Inflammatory macrophage (primary cell): Measurements from ENCODE around the gene FCER1G.
"Not testable (repeated sequence)": the region's sequence is repeated elsewhere in the genome, so short reads cannot be mapped to it uniquely, and the experiment has no call there.

ENCODE experiments used
- DNase-seq, 2 donors: peaks; one replicate each; pipeline ENCODE4 v3.0.0-alpha.2; 2020 to 2022

Gene FCER1G

GRCh38 chr1:161233102-161233501, 18.0 kb downstream of the FCER1G start:
- no peak for DNase-seq

DNA sequence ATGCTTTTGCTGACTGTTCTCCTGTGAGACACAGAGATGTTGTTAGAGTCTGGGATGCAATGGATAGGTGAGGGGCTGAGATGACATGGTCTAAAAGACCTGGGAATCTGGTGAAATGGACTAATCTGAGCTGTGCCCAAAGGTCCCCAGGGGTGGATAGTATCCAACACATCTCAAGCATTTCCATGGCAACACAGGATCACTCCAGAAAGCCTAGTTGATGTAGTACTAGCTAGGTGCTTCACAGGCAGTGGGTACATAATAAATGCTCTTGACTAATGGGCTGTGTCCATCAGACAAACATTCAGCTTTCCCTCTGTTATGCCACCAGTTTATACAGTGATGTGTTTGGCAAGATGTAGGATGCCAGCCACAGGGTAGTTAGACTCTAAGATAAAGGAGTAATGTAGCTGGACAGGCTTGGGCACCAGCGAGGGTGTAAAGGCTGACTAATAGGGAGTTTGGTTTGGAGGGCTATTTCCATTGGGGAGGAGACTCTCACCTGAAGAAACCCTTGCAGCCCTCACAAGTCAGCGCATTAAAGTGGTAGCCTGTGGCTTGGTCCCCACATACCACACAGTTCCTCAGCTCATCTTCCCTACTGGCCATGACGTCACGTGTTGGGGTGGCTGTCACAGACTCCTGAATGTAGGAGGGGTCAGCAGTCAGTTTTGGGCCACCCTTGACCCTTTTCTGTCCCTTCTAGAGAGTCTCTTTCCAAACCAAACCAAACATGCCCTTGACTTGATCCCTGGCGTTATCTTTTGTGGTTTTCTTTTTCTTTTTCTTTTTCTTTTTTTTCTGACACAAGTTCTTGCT, 21.1 kb downstream of the FCER1G start:
- no peak for DNase-seq

DNA sequence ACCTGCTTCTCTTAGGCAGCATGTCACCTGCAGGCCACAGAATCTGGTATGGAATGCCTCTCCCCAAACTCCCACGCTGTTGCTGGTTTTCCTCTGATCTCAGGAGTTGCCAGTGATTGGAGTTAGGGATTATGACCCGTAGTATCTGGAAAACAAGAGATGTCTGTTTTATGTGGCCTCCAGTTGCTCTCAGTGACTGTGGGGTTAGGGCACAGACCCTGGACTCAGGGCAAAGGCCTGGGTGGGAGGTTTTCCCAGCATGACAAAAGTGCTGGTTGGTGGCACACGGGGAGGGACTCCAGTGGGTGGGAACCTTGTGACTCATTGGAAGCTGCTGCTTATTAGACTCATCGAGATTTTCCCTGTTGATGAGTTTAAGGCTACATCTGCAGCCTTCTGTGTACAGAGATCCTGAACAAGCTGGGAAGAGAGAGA, 23.0 kb downstream of the FCER1G start, which contains the start of gene NR1I3:
Gene NR1I3, minus strand, starts transcription at position 165 of the 435 bp plus-strand sequence. CDS start 1,638 bp downstream, outside the sequence.
- DNase-seq: no peak

DNA sequence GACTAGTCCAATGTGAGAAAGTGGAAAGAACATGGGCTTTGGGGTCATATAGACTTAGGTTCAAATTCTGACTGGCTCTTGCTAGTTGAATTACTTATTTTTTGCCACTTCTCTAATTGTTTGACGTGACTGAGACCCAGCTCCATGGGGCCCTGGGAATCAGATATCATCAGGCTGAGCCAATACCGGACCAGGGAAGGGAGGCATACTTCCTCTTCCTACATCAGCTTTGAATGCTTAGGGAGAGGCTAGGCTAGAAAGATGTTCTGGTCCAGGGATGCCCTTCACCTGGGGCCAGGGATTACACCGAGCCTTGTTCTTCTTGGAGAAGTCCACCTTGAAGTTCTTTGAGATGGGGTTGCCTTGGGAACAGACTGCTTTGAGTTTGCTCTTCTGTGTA, 26.6 kb downstream of the FCER1G start:
- DNase-seq: peak; percentile 27 to 30

GRCh38 chr1:161242313-161242712, 27.2 kb downstream of the FCER1G start:
- DNase-seq: no peak

GRCh38 chr1:161244888-161245287, 29.8 kb downstream of the FCER1G start:
- DNase-seq: no peak

DNA sequence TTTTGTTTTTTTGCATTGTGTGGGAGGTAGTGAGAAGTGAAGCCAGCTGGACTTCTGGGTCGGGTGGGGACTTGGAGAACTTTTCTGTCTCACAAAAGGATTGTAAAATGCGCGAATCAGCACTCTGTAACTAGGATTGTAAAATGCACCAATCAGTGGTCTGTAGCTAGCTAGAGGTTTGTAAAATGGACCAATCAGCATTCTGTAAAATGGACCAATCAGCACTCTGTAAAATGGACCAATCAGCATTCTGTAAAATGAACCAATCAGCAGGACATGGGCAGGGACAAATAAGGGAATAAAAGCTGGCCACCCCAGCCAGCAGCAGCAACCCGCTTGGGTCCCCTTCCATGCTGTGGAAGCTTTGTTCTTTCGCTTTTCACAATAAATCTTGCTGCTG, 35.0 kb downstream of the FCER1G start:
- DNase-seq: not testable (repeated sequence)

GRCh38 chr1:161250829-161251228, 35.7 kb downstream of the FCER1G start:
- no peak for DNase-seq

DNA sequence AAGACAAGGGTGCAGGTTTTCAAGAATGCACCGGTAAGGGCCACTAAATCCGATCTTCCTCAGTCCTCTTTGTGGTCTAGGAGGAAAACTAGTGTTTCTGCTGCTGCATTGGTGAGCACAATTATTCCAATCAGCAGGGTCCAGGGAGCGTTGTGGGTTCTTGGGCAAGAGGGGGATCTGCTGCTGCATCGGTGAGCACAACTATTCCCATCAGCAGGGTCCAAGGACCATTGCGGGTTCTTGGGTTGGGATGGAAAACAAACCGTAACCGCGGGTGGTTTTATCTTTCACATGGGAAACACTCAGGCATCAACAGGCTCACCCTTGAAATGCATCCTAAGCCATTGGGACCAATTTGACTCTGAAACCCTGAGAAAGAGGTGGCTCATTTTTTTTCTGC, 36.5 kb downstream of the FCER1G start:
- DNase-seq: no peak

DNA sequence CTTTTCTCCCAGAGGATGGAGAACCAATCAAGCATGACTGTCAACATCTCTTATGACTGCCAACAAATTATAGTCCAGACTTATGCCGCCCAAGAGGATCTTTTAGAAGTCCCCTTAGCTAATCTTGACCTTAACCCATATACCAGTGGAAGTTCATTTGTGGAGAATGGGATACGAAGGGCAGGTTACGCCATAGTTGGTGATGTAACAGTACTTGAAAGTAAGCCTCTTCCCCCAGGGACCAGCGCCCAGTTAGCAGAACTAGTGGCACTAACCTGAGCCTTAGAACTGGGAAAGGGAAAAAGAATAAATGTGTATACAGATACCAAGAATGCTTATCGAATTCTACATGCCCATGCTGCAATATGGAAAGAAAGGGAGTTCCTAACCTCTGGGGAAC, 40.2 kb downstream of the FCER1G start:
- peak in 1 of 2 donors; percentile 18 for DNase-seq

DNA sequence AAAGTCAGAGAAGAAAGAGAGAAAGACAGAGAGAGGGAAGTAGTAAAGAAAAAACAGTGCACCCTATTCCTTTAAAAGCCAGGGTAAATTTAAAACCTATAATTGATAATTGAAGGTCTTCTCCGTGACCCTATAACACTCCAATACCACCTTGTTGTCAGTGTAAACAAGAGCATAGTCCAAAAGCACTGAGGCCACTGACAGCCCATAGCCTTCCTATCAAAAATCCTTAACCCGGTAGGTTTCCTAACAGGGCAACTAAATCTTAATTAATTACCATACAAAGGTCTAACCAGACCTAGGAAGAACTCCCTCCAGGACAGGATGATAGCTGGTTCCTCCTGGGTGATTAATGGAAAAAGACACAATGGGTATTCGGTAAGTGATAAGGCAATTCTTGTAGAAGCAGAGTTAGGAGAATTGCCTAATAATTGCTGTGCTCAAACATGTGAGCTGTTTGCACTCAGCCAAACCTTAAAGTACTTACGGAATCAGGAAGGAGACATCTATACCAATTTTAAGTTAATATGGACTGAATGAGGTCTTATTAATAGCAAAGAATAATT, 40.9 kb downstream of the FCER1G start:
- DNase-seq: not testable (repeated sequence)

DNA sequence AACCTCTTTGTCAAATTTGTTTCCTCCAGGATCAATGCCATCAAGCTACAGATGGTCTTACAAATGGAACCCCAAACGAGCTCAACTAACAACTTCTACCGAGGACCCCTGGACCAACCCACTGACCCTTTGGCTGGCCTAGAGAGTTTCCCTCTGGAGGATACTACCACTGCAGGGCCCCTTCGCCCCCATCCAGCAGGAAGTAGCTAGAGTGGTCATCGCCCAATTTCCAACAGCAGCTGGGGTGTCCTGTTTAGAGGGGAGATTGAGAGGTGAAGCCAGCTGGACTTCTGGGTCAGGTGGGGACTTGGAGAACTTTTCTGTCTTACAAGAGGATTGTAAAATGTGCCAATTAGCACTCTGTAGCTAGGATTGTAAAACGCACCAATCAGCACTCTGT, 42.0 kb downstream of the FCER1G start:
- DNase-seq: not testable (repeated sequence)

- DNase-seq: peak in 1 of 2 donors; percentile 24
Observed at GRCh38 chr1:161258439-161259344, 43.6 kb downstream of the FCER1G start, which contains the start of gene PCP4L1. Gene PCP4L1, plus strand, starts transcription at chr1:161258745. Its CDS starts 230 bp downstream, at chr1:161258975.

DNA sequence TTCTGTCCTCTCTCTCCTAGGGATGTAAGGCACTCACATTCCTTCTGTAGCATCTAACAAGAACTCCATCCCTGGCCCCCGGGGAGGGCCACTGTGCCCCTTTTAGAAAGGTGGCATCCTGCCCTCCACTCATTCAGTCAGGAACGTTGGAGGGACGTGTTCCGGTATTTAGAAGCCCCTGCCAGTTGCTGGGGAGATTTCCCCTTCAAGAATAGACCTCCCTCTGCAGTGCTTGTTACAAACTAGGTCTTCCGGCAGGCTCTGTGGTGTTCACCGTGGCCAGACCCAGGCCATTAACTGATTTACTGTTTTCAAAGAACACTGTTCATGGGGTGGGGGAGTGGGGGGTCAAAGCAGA, 44.2 kb downstream of the FCER1G start:
- no peak for DNase-seq

DNA sequence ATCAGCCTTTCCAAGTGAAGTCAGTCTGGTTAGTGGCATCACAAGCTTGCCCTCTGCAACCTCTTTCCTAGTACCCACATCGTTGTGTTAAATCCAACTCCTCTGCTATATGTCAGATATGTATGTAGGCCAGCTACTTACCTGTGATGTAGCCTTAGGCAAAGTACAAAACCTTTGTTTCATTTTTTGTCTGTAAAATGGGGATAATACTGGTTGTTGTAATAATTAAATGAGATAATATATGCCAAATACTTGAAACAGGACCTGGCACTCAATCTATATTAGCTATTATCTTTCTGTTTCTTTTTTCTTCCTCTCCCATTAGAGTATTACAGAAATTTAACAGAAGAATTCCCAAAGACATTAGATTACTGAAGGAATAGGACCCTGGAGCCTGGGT, 44.7 kb downstream of the FCER1G start:
- no peak for DNase-seq

DNA sequence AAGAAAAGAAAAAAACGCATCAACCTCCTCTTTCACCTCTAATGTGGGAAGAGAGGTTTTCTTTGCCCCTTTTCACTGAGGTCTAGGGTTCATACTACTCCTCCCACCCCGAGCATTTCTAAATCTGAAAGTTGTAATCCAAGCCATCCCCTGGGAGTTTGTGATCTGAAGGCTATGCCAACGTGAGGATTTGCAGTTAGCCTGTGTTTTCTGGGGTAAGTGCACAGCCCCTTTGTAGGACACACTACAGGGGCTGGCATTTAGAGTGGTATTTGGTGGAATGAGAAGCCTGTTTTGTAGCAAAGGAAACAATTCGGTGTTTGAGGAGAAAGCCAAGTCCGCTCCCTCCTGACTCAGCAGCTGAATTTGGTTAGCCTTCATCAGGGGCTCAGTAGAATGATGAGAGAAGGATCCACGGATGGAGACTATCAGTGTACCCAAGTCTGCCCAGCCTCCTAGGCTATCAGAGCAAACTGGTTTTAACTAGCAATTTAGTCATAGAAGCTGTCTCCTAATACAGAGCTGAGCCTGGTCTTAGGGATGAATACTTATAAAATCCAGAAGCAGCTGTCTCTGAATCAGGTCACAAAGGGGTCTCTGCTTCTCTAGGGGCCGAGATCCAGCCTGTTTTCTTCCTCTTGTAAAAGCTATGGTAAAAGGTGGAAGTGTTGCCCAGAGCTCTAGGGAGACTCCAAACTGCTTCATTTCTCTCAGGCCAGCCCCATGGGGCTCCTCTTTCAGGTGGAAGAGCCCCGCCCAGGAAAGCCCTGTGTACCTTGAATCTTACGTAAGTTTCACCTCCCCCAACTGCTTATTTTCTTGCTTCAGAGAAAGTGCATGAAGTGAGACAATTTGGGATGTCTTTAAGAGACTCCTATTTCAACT, 45.5 kb downstream of the FCER1G start:
- DNase-seq: no peak

- DNase-seq: peak in 1 of 2 donors; percentile 7
Observed at GRCh38 chr1:161261261-161262235, 46.5 kb downstream of the FCER1G start.

GRCh38 chr1:161265305-161265704, 50.2 kb downstream of the FCER1G start:
- DNase-seq: no peak

GRCh38 chr1:161266202-161266601, 51.1 kb downstream of the FCER1G start:
- no peak for DNase-seq

GRCh38 chr1:161266836-161267235, 51.7 kb downstream of the FCER1G start:
- no peak for DNase-seq

- DNase-seq: peak; percentile 40 to 50
Observed at GRCh38 chr1:161267321-161267720, 52.2 kb downstream of the FCER1G start.
